Breast epithelium (tissue), 4 donors: ENCODE measurements around the gene PCDHB12. TPM values are rescaled to one million over a fixed set of nuclear protein-coding genes. Genes with fewer than 3 reads are reported as not detected.
"Not testable (repeated sequence)": the region's sequence is repeated elsewhere in the genome, so short reads cannot be mapped to it uniquely, and the experiment has no call there.

Experiments used
- DNase-seq, 2 donors: peaks; one replicate each; pipeline ENCODE4 v3.0.0-alpha.2; 2019; ENCODE audit warnings: low spot score in 2 of 2
- H3K27ac ChIP-seq, 2 donors: fragments of 200-600 bp; sonication (generic) in 1 of 2; one replicate each; pipeline ENCODE4 v1.5.1; 2016 to 2019; ENCODE audit warnings: mild to moderate bottlenecking in 1 of 2
- H3K27me3 ChIP-seq, 2 donors: fragments of 200-600 bp; sonication (generic) in 1 of 2; one replicate each; pipeline versions ENCODE4 v1.5.1 to v1.6.0; 2017 to 2019; ENCODE audit warnings: control low read depth in 1 of 2, mild to moderate bottlenecking in 1 of 2
- H3K36me3 ChIP-seq: fragments of 200-600 bp; one replicate; pipeline ENCODE4 v1.5.1; 2019
- H3K4me1 ChIP-seq, 2 donors: fragments of 200-600 bp; sonication (generic); one replicate each; pipeline ENCODE4 v1.5.1; 2016 to 2019; ENCODE audit warnings: control low read depth in 1 of 2
- H3K4me3 ChIP-seq, 3 donors: fragments of 200-600 bp; sonication (generic); 1 replicate in 2 of 3; 2 replicates in 1 of 3; pipeline ENCODE4 v1.5.1; 2016 to 2019; ENCODE audit warnings: mild to moderate bottlenecking in 3 of 3, moderate library complexity in 2 of 3
- H3K9me3 ChIP-seq, 2 donors: fragments of 200-600 bp; sonication (generic) in 1 of 2; one replicate each; pipeline ENCODE4 v1.5.1; 2016 to 2019; ENCODE audit warnings: control low read depth in 1 of 2
- POLR2A ChIP-seq: fragments of 450-650 bp; IDR thresholded peaks from one replicate; pipeline ENCODE4 v1.6.1; 2016; ENCODE audit warnings: antibody characterized with exemption, mild to moderate bottlenecking, moderate library complexity
- POLR2AphosphoS5 ChIP-seq, 3 donors: sonication (generic); formaldehyde crosslinking; IDR thresholded peaks; one replicate each; pipeline ENCODE4 v1.6.1; 2017; ENCODE audit warnings: antibody characterized with exemption in 3 of 3
- intact Hi-C: fragments of 100-400 bp; cut with DNase I; formaldehyde crosslinking; loops from one replicate; pipeline ENCODE4 v1.15.1; 2023; ENCODE audit warnings: low total_unique reads
- total RNA-seq, 3 donors: library from RNA; depleted of rRNA; stranded (reverse); fragments of >200 nt; gene quantifications; one replicate each; pipeline ENCODE4 v1.1.0, GENCODE V29; 2016
- TF ChIP-seq, protein P1 (sequence below), 3 donors: fragments of 450-650 bp; IDR thresholded peaks; one replicate each; pipeline ENCODE4 v1.5.1; 2016 to 2017; ENCODE audit warnings: antibody characterized with exemption in 3 of 3, mild to moderate bottlenecking in 3 of 3, moderate library complexity in 3 of 3

PCDHB12 gene
- total RNA-seq, 3 donors from 2014 or later = 3.7 to 5.2 (median 5.0) TPM

DNA sequence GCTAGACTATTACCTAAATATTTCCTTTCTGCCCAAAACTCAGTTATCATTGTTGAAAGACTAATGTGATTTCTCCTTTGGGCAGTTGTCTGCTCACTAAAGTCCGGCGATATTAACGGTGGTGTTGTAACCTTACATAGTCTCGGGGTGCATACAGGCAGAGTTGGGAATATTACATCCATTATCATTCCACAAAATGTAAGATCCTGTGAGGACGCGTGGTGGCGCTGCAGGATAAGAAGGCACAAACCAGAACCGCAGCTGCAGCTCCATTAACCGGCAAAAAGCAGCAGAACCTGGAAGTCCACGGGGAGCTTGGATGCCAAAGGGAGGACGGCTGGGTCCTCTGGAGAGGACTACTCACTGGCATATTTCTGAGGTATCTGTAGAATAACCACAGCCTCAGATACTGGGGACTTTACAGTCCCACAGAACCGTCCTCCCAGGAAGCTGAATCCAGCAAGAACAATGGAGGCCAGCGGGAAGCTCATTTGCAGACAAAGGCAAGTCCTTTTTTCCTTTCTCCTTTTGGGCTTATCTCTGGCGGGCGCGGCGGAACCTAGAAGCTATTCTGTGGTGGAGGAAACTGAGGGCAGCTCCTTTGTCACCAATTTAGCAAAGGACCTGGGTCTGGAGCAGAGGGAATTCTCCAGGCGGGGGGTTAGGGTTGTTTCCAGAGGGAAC lies 5.3 kb downstream of the PCDHB12 start, which contains the start of gene PCDHB13:
Gene PCDHB13 (plus strand): TSS at position 264 of the 684 bp plus-strand sequence. CDS start 205 bp downstream, at position 469.
- H3K27ac ChIP-seq, H3K27me3 ChIP-seq, intact Hi-C loops, H3K4me1 ChIP-seq, H3K36me3 ChIP-seq, DNase-seq: not testable (repeated sequence)
- TF ChIP-seq, protein P1, sequence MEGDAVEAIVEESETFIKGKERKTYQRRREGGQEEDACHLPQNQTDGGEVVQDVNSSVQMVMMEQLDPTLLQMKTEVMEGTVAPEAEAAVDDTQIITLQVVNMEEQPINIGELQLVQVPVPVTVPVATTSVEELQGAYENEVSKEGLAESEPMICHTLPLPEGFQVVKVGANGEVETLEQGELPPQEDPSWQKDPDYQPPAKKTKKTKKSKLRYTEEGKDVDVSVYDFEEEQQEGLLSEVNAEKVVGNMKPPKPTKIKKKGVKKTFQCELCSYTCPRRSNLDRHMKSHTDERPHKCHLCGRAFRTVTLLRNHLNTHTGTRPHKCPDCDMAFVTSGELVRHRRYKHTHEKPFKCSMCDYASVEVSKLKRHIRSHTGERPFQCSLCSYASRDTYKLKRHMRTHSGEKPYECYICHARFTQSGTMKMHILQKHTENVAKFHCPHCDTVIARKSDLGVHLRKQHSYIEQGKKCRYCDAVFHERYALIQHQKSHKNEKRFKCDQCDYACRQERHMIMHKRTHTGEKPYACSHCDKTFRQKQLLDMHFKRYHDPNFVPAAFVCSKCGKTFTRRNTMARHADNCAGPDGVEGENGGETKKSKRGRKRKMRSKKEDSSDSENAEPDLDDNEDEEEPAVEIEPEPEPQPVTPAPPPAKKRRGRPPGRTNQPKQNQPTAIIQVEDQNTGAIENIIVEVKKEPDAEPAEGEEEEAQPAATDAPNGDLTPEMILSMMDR (IDR thresholded peaks at IDR 0.05) = peak in 2 of 3 donors; percentile 21 to 29
- peak within 1 kb of the TSS in 1 of 3 donors; percentile 19 for H3K4me3 ChIP-seq
- H3K9me3 ChIP-seq = peaks cover 66 to 93% of the 10 kb centered on the region in 2 donors

DNA sequence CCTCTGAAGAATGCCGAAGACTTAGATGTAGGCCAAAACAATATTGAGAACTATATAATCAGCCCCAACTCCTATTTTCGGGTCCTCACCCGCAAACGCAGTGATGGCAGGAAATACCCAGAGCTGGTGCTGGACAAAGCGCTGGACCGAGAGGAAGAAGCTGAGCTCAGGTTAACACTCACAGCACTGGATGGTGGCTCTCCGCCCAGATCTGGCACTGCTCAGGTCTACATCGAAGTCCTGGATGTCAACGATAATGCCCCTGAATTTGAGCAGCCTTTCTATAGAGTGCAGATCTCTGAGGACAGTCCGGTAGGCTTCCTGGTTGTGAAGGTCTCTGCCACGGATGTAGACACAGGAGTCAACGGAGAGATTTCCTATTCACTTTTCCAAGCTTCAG lies 6.1 kb downstream of the PCDHB12 start:
- H3K4me3 ChIP-seq = peak overlapping the region in 1 of 3 donors; percentile 11
- H3K36me3 ChIP-seq, intact Hi-C loops, H3K4me1 ChIP-seq, H3K27me3 ChIP-seq, DNase-seq, H3K27ac ChIP-seq: not testable (repeated sequence)
- peaks cover 66 to 93% of the 10 kb centered on the region in 2 donors for H3K9me3 ChIP-seq

GRCh38 chr5:141215504-141215903 lies 7.0 kb downstream of the PCDHB12 start:
- H3K27me3 ChIP-seq, H3K4me3 ChIP-seq, intact Hi-C loops, DNase-seq, H3K4me1 ChIP-seq, H3K36me3 ChIP-seq, H3K27ac ChIP-seq: not testable (repeated sequence)
- peaks cover 61 to 93% of the 10 kb centered on the region in 2 donors for H3K9me3 ChIP-seq

- intact Hi-C loops, DNase-seq, H3K4me1 ChIP-seq, H3K27ac ChIP-seq, H3K27me3 ChIP-seq, H3K36me3 ChIP-seq, H3K4me3 ChIP-seq: not testable (repeated sequence)
- H3K9me3 ChIP-seq = peaks cover 61 to 94% of the 10 kb centered on the region in 2 donors
Observed at GRCh38 chr5:141216035-141216434, 7.5 kb downstream of the PCDHB12 start.

- DNase-seq = no peak
- Histone ChIP-seq H3K27ac (no peak within 1 kb of the TSS), H3K9me3 (peaks cover 68 to 98% of the 10 kb centered on the region in 2 donors), H3K36me3 (no peaks in the 10 kb centered on the region), H3K27me3 (no peaks in the 10 kb centered on the region), H3K4me1 (no peaks in the 10 kb centered on the region), H3K4me3 (peak within 1 kb of the TSS in 2 of 3 donors; percentile 34 to 53)
- TF ChIP-seq POLR2AphosphoS5 (IDR thresholded peaks at IDR 0.05) (no peak), POLR2A (no peak)
- TF ChIP-seq, protein P1 (IDR thresholded peaks at IDR 0.05) = no peak
- intact Hi-C loops = no loop called here
Observed at GRCh38 chr5:141223112-141223783, 14.7 kb downstream of the PCDHB12 start, which contains the start of gene PCDHB14. Gene PCDHB14 (plus strand): TSS chr5:141223343. CDS start chr5:141223506, 163 bp downstream.

GRCh38 chr5:141224844-141225243 lies 16.3 kb downstream of the PCDHB12 start:
- intact Hi-C loops, H3K27ac ChIP-seq: not testable (repeated sequence)

GRCh38 chr5:141225421-141225820 lies 16.9 kb downstream of the PCDHB12 start:
- H3K27me3 ChIP-seq, intact Hi-C loops, H3K4me1 ChIP-seq, H3K4me3 ChIP-seq, H3K27ac ChIP-seq, DNase-seq, H3K36me3 ChIP-seq: not testable (repeated sequence)
- H3K9me3 ChIP-seq = peaks cover 53 to 89% of the 10 kb centered on the region in 2 donors

More at GRCh38 chr5:141224844-141225243, 16.3 kb downstream of the PCDHB12 start:
- H3K36me3 ChIP-seq, H3K4me1 ChIP-seq, DNase-seq, H3K27me3 ChIP-seq: not testable (repeated sequence)
- Histone ChIP-seq H3K9me3 (peaks cover 54 to 91% of the 10 kb centered on the region in 2 donors), H3K4me3 (peak overlapping the region in 1 of 3 donors; percentile 16)
